CD4-positive, alpha-beta T cell treated with Interleukin-12 subunit alpha and Interleukin-12 subunit beta, for 1 hour (primary cell): ENCODE results near the gene IFIT1B.
A peak's percentile ranks its signal among the peaks of the same experiment; 100 is the strongest.
"Not testable (repeated sequence)": the region's sequence is repeated elsewhere in the genome, so short reads cannot be mapped to it uniquely, and the experiment has no call there.

Source experiments
- DNase-seq: peaks from one replicate; pipeline ENCODE4 v3.0.0-alpha.2; 2020

IFIT1B gene

DNA sequence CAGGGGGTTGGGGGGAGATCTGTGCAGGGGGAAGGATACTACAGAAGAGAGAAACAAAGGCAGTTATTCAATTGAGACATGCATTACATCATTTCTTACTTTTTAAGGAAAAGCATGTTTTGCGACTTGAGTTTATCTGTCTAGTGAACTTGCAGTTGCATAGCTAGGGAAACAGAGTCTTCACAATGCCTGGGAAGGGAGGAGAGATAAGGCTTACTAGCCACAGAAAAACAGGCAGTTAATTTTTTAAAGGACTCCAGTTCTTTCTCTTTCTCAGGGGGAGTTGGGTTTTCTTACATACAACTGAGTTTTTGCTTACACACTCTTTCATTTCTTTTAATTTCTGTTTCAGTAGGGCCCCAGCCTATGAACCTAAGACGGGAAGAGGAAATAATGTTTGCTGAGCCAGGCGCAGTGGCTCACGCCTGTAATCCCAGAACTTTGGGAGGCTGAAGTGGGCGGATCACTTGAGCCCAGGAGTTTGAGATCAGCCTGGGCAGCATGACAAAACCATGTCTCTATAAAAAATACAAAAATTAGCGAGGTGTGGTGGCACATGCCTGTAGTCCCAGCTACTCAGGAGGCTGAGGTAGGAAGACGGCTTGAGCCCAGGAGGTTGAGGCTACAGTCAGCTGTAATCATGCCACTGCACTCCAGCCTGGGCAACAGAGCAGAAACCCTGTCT is 27.1 kb upstream of the IFIT1B start:
- not testable (repeated sequence) for DNase-seq

DNA sequence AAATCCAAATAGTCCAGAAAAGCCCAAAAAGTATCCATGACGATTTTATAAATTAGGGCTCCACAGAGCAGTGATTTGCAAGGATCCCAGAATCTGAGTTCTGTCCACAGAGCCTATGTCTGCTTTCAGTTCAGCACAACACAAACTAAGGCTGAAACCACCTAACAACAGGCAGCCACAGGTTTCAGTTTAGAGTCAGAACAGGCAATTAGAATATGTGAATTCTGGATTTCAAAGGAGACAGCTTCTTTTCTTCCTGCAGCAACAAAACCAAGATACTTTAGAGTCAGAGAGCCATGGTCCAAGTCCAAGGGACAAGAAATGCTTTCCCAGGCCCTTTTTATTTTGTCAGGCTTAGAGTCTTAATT is 26.5 kb upstream of the IFIT1B start:
- DNase-seq, result no peak

DNA sequence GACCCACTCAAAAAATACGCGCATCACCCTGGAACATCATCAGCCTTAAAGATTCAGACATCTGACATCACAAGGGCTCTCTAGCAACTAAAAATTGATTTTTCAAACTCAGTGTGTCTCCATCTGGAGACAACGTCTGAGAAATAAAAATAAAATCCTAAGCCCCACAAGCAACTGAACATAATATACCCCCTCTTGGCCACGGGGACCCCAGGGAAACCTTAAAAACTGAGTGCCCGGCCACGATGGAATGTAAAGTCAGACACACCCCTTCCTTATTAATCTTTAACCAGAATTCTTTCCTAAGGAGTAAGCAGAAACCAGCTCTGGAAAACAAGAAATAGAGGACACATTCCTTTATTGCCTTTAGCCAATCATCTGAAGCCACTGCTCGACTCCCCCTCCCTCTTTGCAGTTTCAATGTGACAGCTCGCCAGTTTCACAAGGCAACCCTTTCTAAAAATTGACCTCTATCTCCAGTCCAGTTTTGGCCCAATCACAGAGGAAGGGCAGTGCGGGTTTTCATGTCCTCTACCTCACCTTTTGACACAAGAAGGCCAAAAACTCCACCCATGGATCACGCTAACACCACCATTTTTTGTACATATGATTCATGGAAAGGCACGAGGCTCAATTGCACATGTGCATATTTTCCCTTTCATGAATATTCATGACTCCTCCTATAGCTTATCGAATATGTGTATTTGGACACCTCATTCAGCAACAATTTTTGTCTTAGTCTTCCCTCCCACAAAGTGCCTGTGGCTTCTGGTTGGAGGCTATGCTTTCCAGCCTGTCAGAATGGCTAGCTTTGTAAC is 25.9 kb upstream of the IFIT1B start:
- DNase-seq, result no peak

DNA sequence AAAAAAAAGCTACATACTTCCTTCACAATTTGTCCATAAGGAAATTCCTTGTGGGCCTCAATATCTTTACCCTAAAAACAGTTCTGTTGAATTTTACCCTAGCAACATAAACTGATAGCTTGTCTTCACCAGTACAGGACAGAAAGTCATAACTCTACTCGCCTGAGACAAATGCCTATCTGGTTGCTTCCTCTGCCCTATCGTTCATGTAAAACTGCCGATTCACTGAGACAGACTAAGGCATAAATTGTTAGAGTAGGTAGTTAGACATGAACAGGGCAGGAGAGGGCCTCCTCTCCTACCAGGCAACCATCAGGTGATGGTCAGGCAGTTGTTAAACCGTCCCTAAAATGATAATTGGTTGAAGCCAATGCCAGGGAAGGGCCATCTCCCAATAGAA is 25.1 kb upstream of the IFIT1B start:
- DNase-seq, result no peak

DNA sequence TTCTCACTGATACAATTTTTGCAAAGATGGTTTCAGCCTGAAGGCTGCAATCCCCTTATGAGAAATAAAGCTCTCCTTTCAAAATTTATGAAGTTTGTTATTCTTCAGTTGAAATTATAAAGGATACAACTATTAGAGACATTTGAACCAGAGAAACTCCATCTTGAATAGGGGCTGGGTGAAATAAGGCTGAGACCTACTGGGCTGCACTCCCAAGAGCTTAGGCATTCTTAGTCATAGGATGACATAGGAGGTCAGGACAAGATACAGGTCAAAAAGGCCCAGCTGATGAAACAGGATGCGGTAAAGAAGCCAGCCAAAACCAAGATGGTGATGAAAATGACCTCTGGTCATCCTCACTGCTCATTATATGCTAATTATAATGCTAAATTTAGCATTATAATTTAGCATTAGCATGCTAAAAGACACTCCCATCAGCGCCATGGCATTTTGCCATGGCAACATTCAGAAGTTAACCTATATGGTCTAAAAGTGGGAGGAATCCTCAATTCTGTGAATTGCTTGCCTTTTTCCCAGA is 22.4 kb upstream of the IFIT1B start:
- no peak for DNase-seq

DNA sequence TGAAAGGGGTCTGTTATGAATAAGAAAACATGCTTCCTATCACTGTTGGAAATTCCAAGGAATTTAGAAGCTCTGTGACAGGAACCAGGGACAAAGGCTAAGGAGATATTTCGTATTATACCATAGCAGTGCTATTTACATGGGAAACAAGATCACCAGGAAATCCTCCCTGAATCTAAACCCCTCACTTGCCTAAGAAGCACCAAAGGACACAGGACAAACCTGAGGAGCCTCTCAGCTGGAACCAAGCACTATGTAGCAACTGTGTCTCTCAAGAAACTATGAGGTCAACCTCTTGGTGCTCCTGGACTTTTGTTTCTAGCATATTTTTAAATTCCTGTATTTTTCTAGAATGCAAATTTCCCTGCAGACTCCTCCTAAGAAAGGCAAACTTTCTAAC is 20.8 kb upstream of the IFIT1B start:
- DNase-seq, result no peak

DNA sequence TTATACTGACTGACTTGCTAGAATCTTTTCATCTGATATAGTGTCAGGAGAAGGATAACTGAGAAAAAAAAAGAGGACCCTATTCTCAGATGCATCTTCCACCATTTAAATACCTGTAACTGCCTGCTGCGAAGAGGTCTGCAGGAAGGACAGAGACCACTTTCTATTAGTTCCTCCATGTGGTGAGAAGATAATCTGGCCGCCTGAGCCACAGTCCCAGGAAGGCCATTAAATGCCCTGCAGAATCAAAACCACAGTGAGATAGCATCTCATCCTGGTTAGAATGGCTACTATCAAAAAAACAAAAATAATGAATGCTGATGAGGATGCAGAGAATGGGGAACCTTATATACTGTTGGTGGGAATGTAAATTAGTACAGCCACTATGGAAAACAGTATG is 19.9 kb upstream of the IFIT1B start:
- DNase-seq, result no peak

DNA sequence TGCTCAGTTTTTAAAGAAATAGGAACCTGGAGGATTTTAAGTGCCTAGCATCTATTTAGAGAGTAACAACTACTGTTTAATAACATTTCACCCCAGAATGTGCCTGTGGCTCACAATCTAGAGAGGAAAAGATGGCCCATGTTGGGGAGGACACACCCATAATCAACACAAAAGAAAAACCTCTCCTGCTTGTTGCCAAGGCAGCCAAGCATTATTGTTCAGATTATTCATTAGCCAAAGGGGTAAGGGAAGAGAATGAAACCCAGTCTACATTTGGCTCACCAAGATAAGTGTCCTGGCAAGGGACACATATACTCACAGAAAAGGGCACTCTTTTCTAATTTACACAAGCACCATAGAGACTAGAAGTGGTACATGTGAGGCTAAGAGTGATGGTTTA is 17.7 kb upstream of the IFIT1B start:
- no peak for DNase-seq

DNA sequence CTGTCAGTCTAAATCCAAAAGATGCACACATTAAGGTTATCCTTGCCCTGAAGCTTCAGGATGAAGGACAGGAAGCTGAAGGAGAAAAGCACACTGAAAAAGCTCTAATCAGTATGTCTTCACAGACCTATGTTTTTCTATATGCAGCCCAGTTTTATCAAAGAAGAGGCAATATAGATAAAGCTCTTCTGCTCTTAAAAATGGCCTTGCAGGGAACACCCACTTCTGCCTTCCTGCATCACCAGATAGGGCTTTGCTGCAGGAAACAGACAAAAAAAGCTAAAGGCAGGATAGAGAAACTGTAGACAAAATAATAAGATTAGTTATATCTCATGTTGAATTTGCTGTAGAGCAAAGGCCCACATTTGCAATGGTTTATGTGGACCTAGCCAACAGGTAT is 14.9 kb upstream of the IFIT1B start:
- DNase-seq, result no peak

DNA sequence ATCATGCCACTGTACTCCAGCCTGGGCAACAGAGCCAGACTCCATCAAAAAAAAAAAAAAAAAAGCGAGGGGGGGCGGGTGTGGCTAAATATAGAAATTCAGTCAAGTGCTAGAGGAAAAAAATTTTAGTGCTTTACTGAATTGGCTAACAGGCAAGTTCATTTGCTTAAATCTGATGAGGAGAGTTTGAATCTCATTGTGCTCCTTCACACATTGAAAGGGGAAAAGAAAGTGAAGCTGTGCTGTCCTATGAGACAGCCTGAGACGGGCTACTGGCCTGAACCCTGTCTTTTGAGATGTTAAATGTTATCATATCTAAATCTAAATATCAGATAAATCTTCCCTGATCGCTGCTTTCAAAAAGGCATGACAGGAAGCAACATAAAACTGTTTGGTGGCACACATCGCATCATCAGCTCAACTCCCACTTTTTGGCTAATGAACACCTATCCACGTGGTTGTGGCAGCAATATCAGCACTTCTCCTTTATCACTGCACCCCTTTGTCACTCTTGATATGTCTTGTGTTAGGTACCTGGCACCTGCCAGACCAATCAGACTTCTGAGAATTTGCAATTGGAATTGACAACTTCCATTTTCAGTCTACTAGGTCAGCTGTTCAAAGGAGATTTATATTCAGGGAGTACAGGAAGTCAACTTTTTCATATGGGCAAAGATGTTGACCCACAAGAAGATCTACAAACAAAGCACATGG is 14.0 kb upstream of the IFIT1B start:
- no peak for DNase-seq

DNA sequence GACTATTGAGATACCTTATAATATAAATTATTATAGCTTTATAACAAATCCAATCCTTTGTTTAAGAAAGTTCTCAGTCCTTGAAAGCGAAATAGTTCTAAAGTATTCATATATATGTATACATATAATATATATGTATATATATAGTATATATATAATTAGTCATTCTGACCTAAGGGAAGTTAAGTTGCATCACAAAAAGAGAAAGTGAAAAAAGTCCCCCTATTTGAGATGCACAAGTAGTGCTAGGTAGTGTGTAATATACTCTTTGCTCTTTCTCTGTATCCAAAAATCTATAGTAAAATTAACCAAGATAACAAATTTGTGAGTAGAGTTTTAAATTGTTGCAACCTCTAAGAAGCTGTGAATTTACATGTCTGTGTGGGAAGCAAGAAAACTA is 13.3 kb upstream of the IFIT1B start:
- no peak for DNase-seq

DNA sequence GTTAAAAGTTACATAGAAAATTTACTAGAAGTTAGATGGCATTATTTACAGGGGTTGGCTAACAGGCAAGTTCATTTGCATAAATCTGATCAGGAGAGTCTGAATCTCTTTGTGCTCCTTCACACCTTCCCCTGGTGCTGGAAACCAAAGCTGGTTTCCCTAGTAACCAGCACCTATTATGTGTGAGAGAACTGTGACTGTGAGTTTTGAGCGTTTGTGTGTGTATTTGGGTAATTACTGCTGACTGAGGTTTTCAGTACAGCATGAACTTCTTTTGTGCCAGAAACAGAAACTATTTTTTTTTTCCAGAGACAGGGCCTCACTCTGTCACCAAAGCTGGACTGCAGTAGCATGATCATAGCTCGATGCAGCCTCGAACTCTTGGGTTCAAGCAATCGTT is 10.3 kb upstream of the IFIT1B start:
- peak; percentile 39 for DNase-seq

DNA sequence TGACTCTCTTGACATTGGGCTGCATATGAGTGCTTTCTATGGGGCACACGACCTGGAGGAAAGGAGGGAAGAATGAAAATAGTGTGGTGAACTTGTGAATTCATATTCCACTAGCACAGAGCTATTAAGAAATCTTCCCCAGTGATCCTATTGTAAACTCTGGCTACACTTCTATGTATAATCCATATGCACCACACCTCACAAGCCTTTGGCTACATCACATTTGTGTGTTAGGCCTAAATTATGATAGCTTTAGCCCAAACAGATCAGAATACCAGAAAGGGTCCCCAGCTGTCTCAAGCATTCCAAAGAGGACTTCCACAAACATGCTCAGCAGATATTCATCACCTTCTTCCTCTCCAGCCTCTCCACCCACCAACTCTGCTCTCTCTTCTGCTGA is 9.7 kb upstream of the IFIT1B start:
- no peak for DNase-seq

DNA sequence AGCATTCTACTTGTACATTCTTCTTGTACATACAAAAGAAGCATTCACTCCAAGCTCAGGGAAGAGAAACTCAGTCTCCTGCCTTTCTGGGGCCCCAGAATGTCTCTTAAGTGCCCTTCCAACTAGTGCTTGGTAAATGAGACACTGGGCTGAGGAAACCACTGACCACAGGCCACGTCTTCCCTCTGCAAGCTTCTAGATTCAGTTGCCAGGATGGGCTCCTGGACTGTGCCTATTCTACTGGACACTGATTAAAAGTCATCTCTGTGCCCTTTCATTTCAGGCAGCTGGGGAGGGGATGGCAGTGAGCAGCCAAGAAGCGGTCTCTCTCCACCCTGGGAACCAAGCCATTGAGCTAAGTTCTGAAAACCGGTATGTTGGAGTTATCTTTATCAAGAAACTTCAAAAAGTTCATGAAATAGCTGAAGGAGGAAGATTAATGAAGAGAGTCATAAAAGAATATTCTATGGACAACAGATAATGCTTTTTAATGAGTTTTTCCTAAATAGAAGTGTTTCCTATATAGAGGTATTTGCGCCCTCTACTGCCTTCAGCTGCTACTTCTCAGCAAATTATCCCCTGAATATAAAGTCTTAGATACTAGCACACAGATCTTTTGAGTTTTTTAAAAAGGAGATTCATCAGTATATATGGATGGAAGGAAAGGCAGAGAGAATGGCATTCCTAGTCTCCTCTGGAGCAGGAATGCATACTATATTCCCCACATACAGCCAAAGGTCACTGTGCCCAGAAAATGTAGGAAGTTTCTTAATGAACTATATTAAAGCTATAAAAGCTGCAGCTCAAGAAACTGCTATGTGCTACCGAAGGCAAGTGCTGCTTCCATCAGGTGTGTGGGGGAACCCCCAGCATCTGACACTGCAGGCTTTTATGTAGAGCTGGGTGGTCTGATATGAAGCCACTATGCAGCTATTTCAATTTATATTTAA is 8.4 kb upstream of the IFIT1B start:
- peak; percentile 39 for DNase-seq

DNA sequence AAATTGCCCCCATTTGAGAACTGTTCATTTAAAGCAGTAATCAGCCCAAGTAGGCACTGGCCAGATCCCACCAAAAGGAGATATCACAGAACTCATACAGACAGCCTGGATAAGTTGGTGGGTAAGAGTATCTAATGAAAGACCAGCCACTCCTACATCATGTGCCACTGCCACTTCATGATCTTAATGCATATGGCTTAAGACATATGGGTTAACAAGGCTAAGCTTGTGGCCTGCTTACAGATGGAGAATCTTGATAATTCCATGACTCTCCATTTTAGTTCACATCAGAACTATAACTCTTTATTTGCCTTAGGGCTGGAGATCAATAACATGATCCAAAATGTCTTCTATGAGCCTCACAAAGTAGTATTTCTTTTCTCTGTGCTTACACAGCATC is 6.8 kb upstream of the IFIT1B start:
- DNase-seq, result no peak

DNA sequence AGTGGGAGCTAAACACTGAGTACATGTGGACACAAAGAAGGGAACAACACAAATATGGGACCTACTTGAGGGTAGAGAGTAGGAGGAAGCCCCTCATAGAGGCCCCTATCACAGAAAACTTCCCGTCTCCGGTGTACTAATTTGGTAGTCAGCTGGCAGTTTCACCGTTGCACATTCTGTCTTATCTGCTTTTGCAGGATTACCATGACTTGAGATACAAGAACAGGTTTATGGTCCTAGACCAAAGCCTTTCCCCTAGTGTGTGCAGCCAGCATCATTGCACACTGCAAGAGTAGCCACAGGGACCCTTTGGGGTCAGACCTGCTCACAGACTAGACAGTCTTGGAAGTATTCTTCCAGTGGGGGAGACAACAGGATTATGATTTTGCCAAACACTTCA is 5.9 kb upstream of the IFIT1B start:
- DNase-seq, result no peak

DNA sequence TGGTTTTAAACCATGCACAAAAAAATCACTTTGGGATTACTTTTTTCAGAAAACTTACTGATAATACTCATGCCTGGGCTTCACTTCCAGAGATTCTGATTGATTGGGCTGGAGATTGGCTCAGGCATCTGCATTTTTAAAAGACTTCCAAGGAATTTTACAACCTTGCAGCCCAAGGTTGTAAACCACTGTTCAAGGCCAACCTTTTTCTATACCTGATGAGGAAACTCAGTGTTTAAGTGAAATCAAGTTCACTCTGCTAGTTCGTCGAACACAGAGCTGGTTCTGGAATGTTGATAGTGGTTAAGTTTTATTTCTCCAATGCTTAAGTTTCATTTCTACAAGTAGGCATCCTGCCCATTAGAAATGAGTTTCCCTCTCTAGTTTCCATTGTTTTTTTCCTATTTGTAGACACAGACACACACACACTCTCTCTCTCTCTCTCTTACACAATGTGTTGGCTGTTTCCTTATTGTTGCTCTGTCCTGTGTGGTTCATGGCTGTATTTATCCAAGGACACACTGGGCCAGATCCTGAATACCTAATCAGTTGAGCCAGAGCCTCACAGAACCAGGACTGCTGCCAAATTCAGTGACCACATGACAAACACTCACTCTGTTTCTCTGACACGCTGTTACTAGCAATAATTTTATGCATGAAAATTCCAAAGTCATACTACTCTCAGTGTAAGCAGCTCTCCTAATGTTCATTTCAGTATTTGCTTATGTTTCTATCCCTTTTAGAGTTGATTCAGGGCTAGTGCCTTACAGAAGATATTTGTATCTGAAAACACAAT is 3.7 kb upstream of the IFIT1B start:
- DNase-seq, result no peak

DNA sequence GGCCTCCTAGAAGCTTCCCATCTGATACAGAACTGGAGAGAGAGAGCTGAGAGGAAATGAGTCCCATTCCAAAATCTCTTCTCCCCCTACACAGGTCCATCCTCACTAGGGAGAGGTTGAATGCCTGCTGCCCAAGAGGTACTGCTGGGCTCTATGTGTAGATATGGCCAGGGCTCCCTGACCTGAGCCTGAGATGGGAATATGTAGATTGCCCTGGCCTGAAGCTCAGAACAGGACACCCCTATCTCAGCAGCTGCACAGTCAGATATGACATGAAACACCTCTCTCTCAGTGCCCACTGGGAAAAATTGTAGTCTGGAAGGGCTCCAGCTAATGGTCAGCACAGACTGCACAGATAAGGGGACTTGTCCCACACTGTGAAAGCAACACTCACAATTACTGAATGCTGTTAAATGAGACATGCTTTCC is 3.1 kb upstream of the IFIT1B start:
- DNase-seq, result no peak

DNA sequence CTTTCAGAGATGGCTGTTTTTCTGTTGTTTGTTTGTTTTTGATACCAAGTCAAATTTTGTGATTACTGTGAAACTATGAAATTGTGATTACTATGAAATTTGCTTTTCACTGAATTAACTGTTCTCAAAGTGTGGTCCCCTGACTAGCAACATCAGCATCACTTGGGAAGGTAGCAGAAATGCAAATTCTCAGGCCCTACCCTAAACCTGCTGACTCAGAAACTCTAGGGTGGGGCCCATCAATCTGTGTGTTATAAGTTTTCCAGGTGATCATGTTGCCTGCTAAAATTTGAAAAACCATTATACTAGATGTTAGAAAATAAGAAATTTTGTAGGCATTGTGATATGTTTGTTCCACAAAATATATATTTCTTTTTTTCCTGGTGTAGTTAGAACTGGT is 1.2 kb downstream of the IFIT1B start:
- DNase-seq, result no peak

DNA sequence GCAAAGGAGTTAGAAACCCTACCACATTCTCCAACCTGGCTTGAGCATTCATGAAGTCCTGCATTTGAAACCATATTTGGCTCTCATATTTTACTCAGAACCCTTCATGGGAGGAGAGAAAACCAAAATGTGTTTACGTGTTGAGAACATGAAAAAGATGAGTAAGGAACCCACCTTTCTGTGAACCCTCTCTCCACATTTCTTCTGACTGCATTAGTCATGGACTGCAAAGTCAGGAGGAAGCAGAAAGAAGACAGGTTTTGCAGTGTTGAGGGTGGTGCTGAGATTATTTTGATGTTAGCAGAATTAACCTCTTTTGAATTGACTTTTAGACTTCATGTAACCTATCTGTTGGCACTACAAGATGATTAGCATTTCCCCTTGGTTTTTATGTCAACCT is 4.9 kb downstream of the IFIT1B start:
- no peak for DNase-seq

DNA sequence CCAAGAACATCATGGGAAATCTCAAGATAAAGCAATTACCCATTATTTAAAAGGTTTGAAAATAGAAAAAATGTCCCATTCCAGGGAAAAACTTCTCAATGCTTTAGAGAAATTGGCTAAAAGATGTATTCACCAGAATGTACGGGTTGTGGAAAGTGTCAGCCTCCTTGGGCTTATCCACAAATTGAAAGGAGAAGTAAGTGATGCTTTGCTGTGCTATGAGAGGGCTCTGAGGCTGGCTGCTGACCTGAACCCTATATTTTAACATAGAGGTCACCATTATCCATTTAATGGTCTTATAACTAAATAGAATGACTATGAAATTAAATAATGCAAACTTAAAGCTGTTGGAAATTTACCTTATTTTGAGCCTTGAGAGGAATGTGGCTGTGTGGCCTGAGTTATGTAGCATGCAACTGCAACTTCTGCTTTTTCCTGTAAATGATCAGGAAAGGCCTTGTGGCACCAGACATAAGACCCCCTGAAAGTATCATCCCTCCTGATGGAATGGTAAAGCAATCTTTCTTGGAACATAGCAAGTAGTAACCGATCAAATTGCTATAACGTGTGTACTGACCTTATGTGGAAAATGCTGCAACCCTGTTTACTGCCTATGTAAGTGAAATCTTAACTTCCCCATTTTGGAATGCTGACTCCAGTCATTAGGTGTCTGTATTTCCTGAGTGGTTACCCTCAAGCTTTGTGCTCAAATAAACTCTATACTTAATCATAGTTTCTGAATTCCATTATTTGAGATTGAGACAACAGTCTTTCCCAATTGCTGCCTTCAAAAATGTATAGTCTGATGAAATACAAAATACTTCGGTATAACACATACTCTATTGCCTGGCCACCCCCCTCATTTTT is 6.9 kb downstream of the IFIT1B start:
- DNase-seq, result no peak
